ENCODE data around the gene GTF3C1. TPM values are rescaled to one million over a fixed set of nuclear protein-coding genes. Genes with fewer than 3 reads are reported as not detected.

GTF3C1 gene
- total RNA-seq, 2 donors from 2014 or later, result 164 to 233 TPM

DNA sequence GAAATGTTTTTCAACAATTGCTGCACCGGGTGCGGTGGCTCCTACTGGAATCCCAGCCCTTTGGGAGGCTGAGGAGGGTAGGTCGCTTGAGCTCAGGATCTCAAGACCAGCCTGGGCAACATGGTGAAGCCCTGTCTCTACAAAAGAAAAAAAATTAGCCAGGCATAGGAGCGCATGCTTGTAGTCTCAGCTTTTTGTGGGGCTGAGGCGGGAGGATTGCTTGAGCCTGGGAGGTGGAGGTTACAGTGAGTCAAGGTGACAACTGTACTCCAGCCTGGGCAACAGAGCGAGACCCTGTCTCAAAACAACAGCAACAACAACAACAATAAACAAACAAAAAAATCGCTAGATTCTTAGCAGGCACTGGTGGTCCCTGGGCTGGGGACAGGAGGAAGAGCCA is 119.2 kb downstream of the GTF3C1 start:
- Histone ChIP-seq H3K9me3 (no peaks in the 10 kb centered on the region), H3K36me3 (no peaks in the 10 kb centered on the region), H3K4me1 (replicated peaks) (no peaks in the 10 kb centered on the region), H3K4me3 (no peak overlapping the region), H3K27me3 (replicated peaks; ENCODE audit: insufficient read depth) (no peaks in the 10 kb centered on the region), H3K27ac (no peak overlapping the region)
- TF ChIP-seq, protein P1, sequence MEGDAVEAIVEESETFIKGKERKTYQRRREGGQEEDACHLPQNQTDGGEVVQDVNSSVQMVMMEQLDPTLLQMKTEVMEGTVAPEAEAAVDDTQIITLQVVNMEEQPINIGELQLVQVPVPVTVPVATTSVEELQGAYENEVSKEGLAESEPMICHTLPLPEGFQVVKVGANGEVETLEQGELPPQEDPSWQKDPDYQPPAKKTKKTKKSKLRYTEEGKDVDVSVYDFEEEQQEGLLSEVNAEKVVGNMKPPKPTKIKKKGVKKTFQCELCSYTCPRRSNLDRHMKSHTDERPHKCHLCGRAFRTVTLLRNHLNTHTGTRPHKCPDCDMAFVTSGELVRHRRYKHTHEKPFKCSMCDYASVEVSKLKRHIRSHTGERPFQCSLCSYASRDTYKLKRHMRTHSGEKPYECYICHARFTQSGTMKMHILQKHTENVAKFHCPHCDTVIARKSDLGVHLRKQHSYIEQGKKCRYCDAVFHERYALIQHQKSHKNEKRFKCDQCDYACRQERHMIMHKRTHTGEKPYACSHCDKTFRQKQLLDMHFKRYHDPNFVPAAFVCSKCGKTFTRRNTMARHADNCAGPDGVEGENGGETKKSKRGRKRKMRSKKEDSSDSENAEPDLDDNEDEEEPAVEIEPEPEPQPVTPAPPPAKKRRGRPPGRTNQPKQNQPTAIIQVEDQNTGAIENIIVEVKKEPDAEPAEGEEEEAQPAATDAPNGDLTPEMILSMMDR (IDR thresholded peaks at IDR 0.05), result no peak
- TF ChIP-seq POLR2A (IDR thresholded peaks at IDR 0.05), result no peak
- no peak for TF ChIP-seq POLR2AphosphoS5 (IDR thresholded peaks at IDR 0.05)
- 92% methylated on average over 7 of the region's 7 CpGs for WGBS
- intact Hi-C loops (cut with DNase I), result no loop called here
- no peak for DNase-seq (ENCODE audit: low spot score)

DNA sequence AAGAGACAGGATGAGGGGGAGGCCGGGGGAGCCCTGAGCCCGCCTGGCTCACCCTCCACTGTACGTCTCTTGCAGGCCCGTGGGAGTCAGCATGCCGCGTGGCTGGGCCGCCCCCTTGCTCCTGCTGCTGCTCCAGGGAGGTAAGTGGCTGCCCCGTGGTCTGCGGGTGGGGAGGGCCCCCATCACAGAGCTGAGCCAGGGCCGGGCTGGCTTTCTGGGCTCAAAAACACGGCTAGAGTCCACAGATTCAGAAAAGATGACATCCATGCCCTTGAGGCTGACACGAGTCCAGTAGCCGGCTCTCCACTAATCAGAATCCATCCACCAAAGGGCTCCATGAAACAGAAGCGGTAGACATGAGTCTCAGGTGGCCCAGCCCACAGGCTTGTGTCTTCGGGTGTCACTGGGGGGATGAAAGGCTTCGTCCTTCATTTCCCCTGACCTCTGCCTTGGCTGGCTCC is 119.7 kb downstream of the GTF3C1 start:
- DNase-seq (ENCODE audit: low spot score), result no peak
- Histone ChIP-seq H3K27me3 (replicated peaks; ENCODE audit: insufficient read depth) (no peaks in the 10 kb centered on the region), H3K4me1 (replicated peaks) (no peaks in the 10 kb centered on the region), H3K4me3 (no peak overlapping the region), H3K27ac (no peak overlapping the region), H3K36me3 (no peaks in the 10 kb centered on the region), H3K9me3 (no peaks in the 10 kb centered on the region)
- intact Hi-C loops (cut with DNase I), result no loop called here
- TF ChIP-seq POLR2AphosphoS5 (IDR thresholded peaks at IDR 0.05), result no peak
- TF ChIP-seq POLR2A (IDR thresholded peaks at IDR 0.05), result no peak
- TF ChIP-seq, protein P1 (IDR thresholded peaks at IDR 0.05), result no peak
- WGBS, result 76% methylated on average over 16 of the region's 16 CpGs

DNA sequence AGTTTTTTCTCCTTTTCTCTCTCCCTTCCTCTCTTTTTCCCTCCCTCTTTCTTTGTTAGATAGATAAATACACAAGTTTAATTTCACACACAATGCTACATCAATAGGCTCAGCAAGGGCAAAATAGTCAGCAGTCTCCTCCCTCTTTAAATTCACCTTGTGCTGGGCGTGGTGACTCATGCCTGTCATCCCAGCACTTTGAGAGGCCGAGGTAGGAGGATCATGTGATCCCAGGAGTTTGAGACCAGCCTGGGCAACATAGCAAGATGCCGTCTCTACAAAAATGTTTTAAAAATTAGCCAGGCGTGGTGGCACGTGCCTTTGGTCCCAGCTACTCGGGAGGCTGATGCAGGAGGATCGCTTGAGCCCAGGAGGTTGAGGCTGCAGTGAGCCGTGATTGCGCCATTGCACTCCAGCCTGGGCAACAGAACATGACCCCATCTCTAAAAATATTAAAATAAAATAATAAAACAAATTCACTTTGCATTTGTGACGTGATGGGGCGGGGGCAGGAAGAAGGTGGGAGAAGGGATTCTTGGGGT is 120.3 kb downstream of the GTF3C1 start:
- 92% methylated on average over 11 of the region's 11 CpGs for WGBS
- Histone ChIP-seq H3K27me3 (replicated peaks; ENCODE audit: insufficient read depth) (no peaks in the 10 kb centered on the region), H3K4me3 (no peak overlapping the region), H3K27ac (no peak overlapping the region), H3K9me3 (no peaks in the 10 kb centered on the region), H3K36me3 (no peaks in the 10 kb centered on the region), H3K4me1 (replicated peaks) (no peaks in the 10 kb centered on the region)
- intact Hi-C loops (cut with DNase I), result no loop called here
- DNase-seq (ENCODE audit: low spot score), result no peak
- TF ChIP-seq POLR2AphosphoS5 (IDR thresholded peaks at IDR 0.05) (no peak), POLR2A (IDR thresholded peaks at IDR 0.05) (no peak)
- TF ChIP-seq, protein P1 (IDR thresholded peaks at IDR 0.05), result no peak

DNA sequence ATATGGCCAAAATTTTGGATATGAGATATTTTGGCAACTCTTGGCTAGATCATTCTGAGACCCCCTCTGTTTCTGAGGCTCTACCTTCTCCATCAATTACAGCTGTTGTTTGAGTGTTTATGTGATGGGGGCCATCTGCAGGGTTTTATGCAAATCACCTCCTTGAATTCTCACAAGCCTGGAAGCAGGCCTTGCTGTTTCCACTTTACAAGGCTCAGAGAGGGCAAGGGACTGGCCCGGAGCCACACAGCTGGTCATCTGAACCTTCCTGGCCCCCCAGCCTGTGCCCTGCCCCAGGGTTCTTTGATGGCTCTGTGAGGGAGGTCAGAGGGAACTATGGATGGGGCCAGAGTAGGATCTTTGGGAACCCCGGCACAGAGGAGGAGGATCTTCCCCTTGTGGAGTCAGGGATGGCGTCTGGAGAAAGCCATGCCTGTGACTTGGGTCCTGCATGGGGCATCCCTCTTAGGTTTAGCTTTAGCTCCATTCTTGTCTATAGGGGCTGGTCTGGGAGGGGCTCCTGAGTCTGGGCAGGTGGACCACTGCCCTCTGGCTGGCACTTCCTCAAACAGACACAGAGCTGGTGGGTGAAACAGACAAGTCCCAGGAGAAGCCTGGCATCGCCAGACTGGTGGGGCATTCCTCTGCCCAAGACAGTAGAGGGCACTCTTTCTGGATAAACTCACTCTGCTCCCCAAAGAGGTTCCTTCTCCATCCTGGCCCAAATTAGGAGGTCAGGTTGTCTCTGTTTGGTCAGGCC is 121.5 kb downstream of the GTF3C1 start:
- no peak for DNase-seq (ENCODE audit: low spot score)
- H3K4me3 ChIP-seq, result no peak overlapping the region

More for the DNA sequence above, 121.5 kb downstream of the GTF3C1 start:
- intact Hi-C loops (cut with DNase I), result no loop called here
- no peaks in the 10 kb centered on the region for H3K27me3 ChIP-seq (replicated peaks; ENCODE audit: insufficient read depth)
- H3K36me3 ChIP-seq, result no peaks in the 10 kb centered on the region
- no peak for TF ChIP-seq POLR2AphosphoS5 (IDR thresholded peaks at IDR 0.05)
- TF ChIP-seq, protein P1 (IDR thresholded peaks at IDR 0.05), result no peak
- TF ChIP-seq POLR2A (IDR thresholded peaks at IDR 0.05), result no peak
- H3K4me1 ChIP-seq (replicated peaks), result no peaks in the 10 kb centered on the region
- 87% methylated on average over 4 of the region's 4 CpGs for WGBS
- H3K27ac ChIP-seq, result no peak overlapping the region
- no peaks in the 10 kb centered on the region for H3K9me3 ChIP-seq
